Thymus (tissue), 11 donors: ENCODE measurements around the gene SLC6A8. TPM values are rescaled to one million over a fixed set of nuclear protein-coding genes. Genes with fewer than 3 reads are reported as not detected.
"Not testable (repeated sequence)": the region's sequence is repeated elsewhere in the genome, so short reads cannot be mapped to it uniquely, and the experiment has no call there.

Experiments used
- DNase-seq, 9 donors: peaks; one replicate each; pipeline ENCODE4 v3.0.0-alpha.2; 2013; ENCODE audit warnings: low spot score in 9 of 9, low read depth in 6 of 9, missing footprints in 1 of 9
- H3K27ac ChIP-seq, 2 donors: one replicate each; pipeline ENCODE4 v1.5.1; 2013; ENCODE audit warnings: control low read depth in 1 of 2, low read depth in 1 of 2, low read length in 1 of 2, mild to moderate bottlenecking in 1 of 2, moderate library complexity in 1 of 2
- H3K27me3 ChIP-seq, 2 donors: one replicate each; pipeline ENCODE4 v1.5.1; 2013; ENCODE audit warnings: low read length in 1 of 2; ENCODE audit not compliant: control insufficient read depth in 2 of 2, insufficient read depth in 1 of 2
- H3K36me3 ChIP-seq, 2 donors: one replicate each; pipeline ENCODE4 v1.5.1; 2013; ENCODE audit warnings: low read length in 1 of 2, mild to moderate bottlenecking in 1 of 2, moderate library complexity in 1 of 2; ENCODE audit not compliant: control insufficient read depth in 2 of 2, insufficient read depth in 2 of 2
- H3K4me1 ChIP-seq, 2 donors: one replicate each; pipeline ENCODE4 v1.5.1; 2013; ENCODE audit warnings: low read length in 2 of 2; ENCODE audit not compliant: control insufficient read depth in 2 of 2, insufficient read depth in 2 of 2
- H3K4me3 ChIP-seq, 2 donors: one replicate each; pipeline ENCODE4 v1.5.1; 2013; ENCODE audit warnings: low read length in 2 of 2, control low read depth in 1 of 2, mild to moderate bottlenecking in 1 of 2
- H3K9me3 ChIP-seq, 2 donors: one replicate each; pipeline ENCODE4 v1.5.1; 2013; ENCODE audit warnings: low read length in 1 of 2, mild to moderate bottlenecking in 1 of 2; ENCODE audit not compliant: control insufficient read depth in 2 of 2, insufficient read depth in 1 of 2
- WGBS: extraction: QIAGEN DNeasy Blood & Tissue Kit; methylation state at CpG from one replicate; pipeline ENCODE4 v1.1.7; 2013; 5-methylcytosine and 5-hydroxymethylcytosine counted together
- polyA plus RNA-seq: library from polyadenylated mRNA; stranded (reverse); fragments of 200-250 nt; gene quantifications from one replicate; pipeline ENCODE4 v1.2.3, GENCODE V29; 2013
- total RNA-seq: library from RNA; stranded (reverse); fragments of 120-200 nt; gene quantifications from one replicate; pipeline ENCODE4 v1.2.4, GENCODE V29; 2013
- donor health status: healthy.

SLC6A8 gene
- total and polyA plus RNA-seq, 2 donors = 5.5 to 18.2 TPM

GRCh38 chrX:153725039-153725831, 37.5 kb downstream of the SLC6A8 start:
- no peak for DNase-seq
- Histone ChIP-seq H3K36me3 (peaks cover 8 to 14% of the 10 kb centered on the region in 2 donors), H3K27ac (peak overlapping the region; percentile 22 to 83), H3K9me3 (peaks cover 0 to 5% of the 10 kb centered on the region in 2 donors), H3K4me1 (peaks cover 19 to 40% of the 10 kb centered on the region in 2 donors), H3K4me3 (peak overlapping the region; percentile 57 to 68), H3K27me3 (no peaks in the 10 kb centered on the region)
- WGBS = 71% methylated on average over 54 of the region's 55 CpGs

GRCh38 chrX:153725832-153726285, 38.1 kb downstream of the SLC6A8 start:
- H3K36me3 ChIP-seq = peaks cover 4 to 10% of the 10 kb centered on the region in 2 donors

GRCh38 chrX:153726286-153727122, 38.8 kb downstream of the SLC6A8 start:
- H3K27ac ChIP-seq = peak overlapping the region; percentile 82 to 83
- H3K4me1 ChIP-seq = peaks cover 19 to 40% of the 10 kb centered on the region in 2 donors
- H3K27me3 ChIP-seq = no peaks in the 10 kb centered on the region
- WGBS = 30% methylated on average over 34 of the region's 35 CpGs
- peaks cover 0 to 5% of the 10 kb centered on the region in 2 donors for H3K9me3 ChIP-seq
- peak overlapping the region; percentile 25 to 38 for H3K4me3 ChIP-seq
- peaks cover 2 to 8% of the 10 kb centered on the region in 2 donors for H3K36me3 ChIP-seq
- DNase-seq = peak in 8 of 9 donors; percentile 25 to 80 (median 44)

More at GRCh38 chrX:153725832-153726285, 38.1 kb downstream of the SLC6A8 start:
- Histone ChIP-seq H3K27ac (peak overlapping the region in 1 of 2 donors; percentile 83), H3K9me3 (peaks cover 0 to 5% of the 10 kb centered on the region in 2 donors), H3K4me1 (peaks cover 19 to 40% of the 10 kb centered on the region in 2 donors), H3K27me3 (no peaks in the 10 kb centered on the region), H3K4me3 (peak overlapping the region in 1 of 2 donors; percentile 25)
- 91% methylated on average over 35 of the region's 35 CpGs for WGBS
- DNase-seq = no peak

GRCh38 chrX:153727123-153727931, 39.6 kb downstream of the SLC6A8 start:
- Histone ChIP-seq H3K36me3 (peaks cover 0 to 8% of the 10 kb centered on the region in 2 donors), H3K27me3 (no peaks in the 10 kb centered on the region), H3K27ac (peak overlapping the region; percentile 36 to 82), H3K4me1 (peaks cover 17 to 40% of the 10 kb centered on the region in 2 donors), H3K9me3 (peaks cover 0 to 5% of the 10 kb centered on the region in 2 donors), H3K4me3 (peak overlapping the region; percentile 25 to 38)
- no peak for DNase-seq
- 65% methylated on average over 23 of the region's 23 CpGs for WGBS

- Histone ChIP-seq H3K27me3 (no peaks in the 10 kb centered on the region), H3K4me3 (no peak overlapping the region), H3K36me3 (peaks cover 0 to 8% of the 10 kb centered on the region in 2 donors), H3K9me3 (peaks cover 0 to 5% of the 10 kb centered on the region in 2 donors), H3K27ac (no peak overlapping the region), H3K4me1 (peaks cover 17 to 34% of the 10 kb centered on the region in 2 donors)
- 97% methylated on average over 6 of the region's 6 CpGs for WGBS
- no peak for DNase-seq
Observed at GRCh38 chrX:153728095-153728494, 40.4 kb downstream of the SLC6A8 start.

GRCh38 chrX:153728951-153729631, 41.4 kb downstream of the SLC6A8 start:
- Histone ChIP-seq H3K4me1 (peaks cover 17 to 33% of the 10 kb centered on the region in 2 donors), H3K36me3 (peaks cover 0 to 10% of the 10 kb centered on the region in 2 donors), H3K27ac (no peak overlapping the region), H3K27me3 (no peaks in the 10 kb centered on the region), H3K9me3 (peaks cover 0 to 5% of the 10 kb centered on the region in 2 donors), H3K4me3 (no peak overlapping the region)
- no peak for DNase-seq
- 97% methylated on average over 23 of the region's 23 CpGs for WGBS

GRCh38 chrX:153730115-153730514, 42.4 kb downstream of the SLC6A8 start:
- peaks cover 17 to 30% of the 10 kb centered on the region in 2 donors for H3K4me1 ChIP-seq
- not testable (repeated sequence) for H3K9me3 ChIP-seq, H3K27ac ChIP-seq, H3K27me3 ChIP-seq, H3K4me3 ChIP-seq, DNase-seq
- H3K36me3 ChIP-seq = peaks cover 0 to 10% of the 10 kb centered on the region in 2 donors
- 99% methylated on average over 23 of the region's 23 CpGs for WGBS
